ENCODE results near the gene CLEC4A. TPM values are rescaled to one million over a fixed set of nuclear protein-coding genes. Genes with fewer than 3 reads are reported as not detected.

Gene CLEC4A
- total and polyA plus RNA-seq, 2 of the 8 experiments (the other 6 are each of a cell fraction or from before 2014, with no cell fraction given): 0.41 to 0.44 TPM

DNA sequence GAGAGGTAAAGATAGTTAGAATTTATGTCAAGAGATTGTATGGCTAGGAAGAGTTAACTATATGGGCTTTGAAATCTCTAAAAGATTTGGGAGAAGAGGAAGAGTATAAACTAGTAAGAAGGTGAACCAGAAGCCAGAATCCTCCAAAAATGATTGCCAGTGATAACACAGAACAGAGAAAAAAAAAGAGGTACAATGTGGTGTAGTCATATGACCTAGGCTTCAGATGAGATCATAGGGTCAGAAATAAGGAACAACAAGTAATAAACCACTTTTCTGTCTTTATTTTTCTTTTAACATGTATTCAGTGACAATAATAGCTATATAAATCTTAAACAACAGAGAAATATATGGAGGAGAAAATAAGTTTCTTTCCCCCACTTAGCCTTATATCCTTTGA is 43.3 kb upstream of the CLEC4A start:
- Histone ChIP-seq H4K5ac (ENCODE audit: insufficient read length, low read depth, low read length) (no peak overlapping the region), H2BK120ac (replicated peaks; ENCODE audit: low read depth, low read length) (no peak overlapping the region), H4K91ac (replicated peaks; ENCODE audit: insufficient read length, low read length) (no peak overlapping the region), H3K9me3 (ENCODE audit: insufficient read depth in 2 of 2, low read depth in 1 of 2, low read length in 1 of 2) (no peaks in the 10 kb centered on the region), H4K20me1 (replicated peaks in 1 of 2; ENCODE audit: control insufficient read depth in 1 of 2, insufficient read depth in 2 of 2, low read length in 2 of 2) (no peaks in the 10 kb centered on the region), H2AFZ (ENCODE audit: low read length) (no peak overlapping the region), H3K4me3 (ENCODE audit: extremely low read depth in 1 of 4, insufficient read depth in 2 of 4, low read depth in 3 of 4, low read length in 4 of 4) (no peak overlapping the region), H3K56ac (replicated peaks; ENCODE audit: insufficient read length, low read depth, low read length) (no peak overlapping the region), H2BK12ac (ENCODE audit: low read depth, low read length) (no peak overlapping the region), H3K23me2 (ENCODE audit: low read depth, low read length) (no peaks in the 10 kb centered on the region; the same call in 1 of the 2 replicates), H3K23ac (ENCODE audit: insufficient read length) (no peak overlapping the region), H3K18ac (ENCODE audit: extremely low read depth, low read length) (no peak overlapping the region), H3K4me2 (ENCODE audit: insufficient read depth in 1 of 2, low read depth in 2 of 2, low read length in 2 of 2) (no peak overlapping the region), H2BK15ac (ENCODE audit: low read length) (no peak overlapping the region), H2BK5ac (ENCODE audit: low read depth, low read length) (no peak overlapping the region), H3K79me2 (ENCODE audit: control insufficient read depth in 1 of 2, insufficient read depth in 2 of 2, low read length in 2 of 2) (peaks cover 0 to 24% of the 10 kb centered on the region in 2 experiments; a peak in 2 of 4 replicates), H2AK5ac (ENCODE audit: low read depth, low read length) (no peak overlapping the region), H3K27ac (ENCODE audit: low read depth, low read length) (no peak overlapping the region), H2BK20ac (ENCODE audit: low read length) (no peak overlapping the region), H4K8ac (ENCODE audit: extremely low read depth, insufficient read depth, low read length) (no peak overlapping the region), H3K36me3 (ENCODE audit: control insufficient read depth in 2 of 4, insufficient read depth in 4 of 4, low read length in 3 of 4) (no peaks in the 10 kb centered on the region), H3K9ac (replicated peaks in 1 of 4; ENCODE audit: extremely low read depth in 1 of 4, low read depth in 3 of 4, low read length in 3 of 4) (no peak overlapping the region), H3K4ac (replicated peaks; ENCODE audit: insufficient read length, low read depth, low read length) (no peak overlapping the region), H3K79me1 (ENCODE audit: low read depth, low read length) (peaks cover 6% of the 10 kb centered on the region), H3K4me1 (replicated peaks in 1 of 4; ENCODE audit: control insufficient read depth in 3 of 4, insufficient read depth in 4 of 4, low read length in 3 of 4) (0 out of 7 replicates have a peak, but pooled peaks cover 0 to 3% (median 0%) of the 10 kb centered on the region in 4 experiments), H3K27me3 (replicated peaks in 1 of 4; ENCODE audit: control insufficient read depth in 3 of 4, extremely low read depth in 1 of 4, insufficient read depth in 3 of 4, low read length in 3 of 4) (no peaks in the 10 kb centered on the region), H3K14ac (ENCODE audit: insufficient read length) (no peak overlapping the region)
- no peak for DNase-seq (ENCODE audit: low read depth in 1 of 2, low spot score in 2 of 2)
- no peak for TF ChIP-seq CREB1 (IDR thresholded peaks at IDR 0.05)
- no peak for TF ChIP-seq RBBP5 (IDR thresholded peaks at IDR 0.05; ENCODE audit: borderline replicate concordance, low read depth, low read length)
- TF ChIP-seq, protein P1, sequence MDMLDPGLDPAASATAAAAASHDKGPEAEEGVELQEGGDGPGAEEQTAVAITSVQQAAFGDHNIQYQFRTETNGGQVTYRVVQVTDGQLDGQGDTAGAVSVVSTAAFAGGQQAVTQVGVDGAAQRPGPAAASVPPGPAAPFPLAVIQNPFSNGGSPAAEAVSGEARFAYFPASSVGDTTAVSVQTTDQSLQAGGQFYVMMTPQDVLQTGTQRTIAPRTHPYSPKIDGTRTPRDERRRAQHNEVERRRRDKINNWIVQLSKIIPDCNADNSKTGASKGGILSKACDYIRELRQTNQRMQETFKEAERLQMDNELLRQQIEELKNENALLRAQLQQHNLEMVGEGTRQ (IDR thresholded peaks at IDR 0.05; ENCODE audit: low read length): no peak
- no peak for TF ChIP-seq TBP (IDR thresholded peaks at IDR 0.05; ENCODE audit: low read depth, low read length)
- no peak for TF ChIP-seq BACH1 (IDR thresholded peaks at IDR 0.05; ENCODE audit: low read length)
- TF ChIP-seq TAF7 (optimal IDR thresholded peaks at IDR 0.05; ENCODE audit: borderline replicate concordance, low read depth, low read length): no peak
- TF ChIP-seq, protein P2, sequence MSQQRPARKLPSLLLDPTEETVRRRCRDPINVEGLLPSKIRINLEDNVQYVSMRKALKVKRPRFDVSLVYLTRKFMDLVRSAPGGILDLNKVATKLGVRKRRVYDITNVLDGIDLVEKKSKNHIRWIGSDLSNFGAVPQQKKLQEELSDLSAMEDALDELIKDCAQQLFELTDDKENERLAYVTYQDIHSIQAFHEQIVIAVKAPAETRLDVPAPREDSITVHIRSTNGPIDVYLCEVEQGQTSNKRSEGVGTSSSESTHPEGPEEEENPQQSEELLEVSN (IDR thresholded peaks at IDR 0.05): no peak
- no peak for TF ChIP-seq CEBPB (IDR thresholded peaks at IDR 0.05; ENCODE audit: low read depth, low read length)
- CTCF ChIA-PET (ENCODE audit: partially characterized antibody): interaction anchor here (0.6 to 11.1 kb wide), 2 partner anchors 37 to 362 kb away, joined by 3 to 146 read pairs; no protein-coding TSS in a partner anchor
- FAIRE-seq: no peak
- POLR2A ChIA-PET (ENCODE audit: partially characterized antibody): no interaction called here
